Eye (tissue), 1 donor: ENCODE measurements around the gene ZNF335.
"Not testable (repeated sequence)": the region's sequence is repeated elsewhere in the genome, so short reads cannot be mapped to it uniquely, and the experiment has no call there.

Source experiments
- DNase-seq: peaks from one replicate; pipeline ENCODE4 v3.0.0-alpha.2; 2015

The ZNF335 gene

GRCh38 chr20:45970646-45971424 is 1.2 kb downstream of the ZNF335 start:
- DNase-seq = no peak

- DNase-seq = peak; percentile 49
Measured at GRCh38 chr20:45969712-45970634, 2.0 kb downstream of the ZNF335 start.

DNA sequence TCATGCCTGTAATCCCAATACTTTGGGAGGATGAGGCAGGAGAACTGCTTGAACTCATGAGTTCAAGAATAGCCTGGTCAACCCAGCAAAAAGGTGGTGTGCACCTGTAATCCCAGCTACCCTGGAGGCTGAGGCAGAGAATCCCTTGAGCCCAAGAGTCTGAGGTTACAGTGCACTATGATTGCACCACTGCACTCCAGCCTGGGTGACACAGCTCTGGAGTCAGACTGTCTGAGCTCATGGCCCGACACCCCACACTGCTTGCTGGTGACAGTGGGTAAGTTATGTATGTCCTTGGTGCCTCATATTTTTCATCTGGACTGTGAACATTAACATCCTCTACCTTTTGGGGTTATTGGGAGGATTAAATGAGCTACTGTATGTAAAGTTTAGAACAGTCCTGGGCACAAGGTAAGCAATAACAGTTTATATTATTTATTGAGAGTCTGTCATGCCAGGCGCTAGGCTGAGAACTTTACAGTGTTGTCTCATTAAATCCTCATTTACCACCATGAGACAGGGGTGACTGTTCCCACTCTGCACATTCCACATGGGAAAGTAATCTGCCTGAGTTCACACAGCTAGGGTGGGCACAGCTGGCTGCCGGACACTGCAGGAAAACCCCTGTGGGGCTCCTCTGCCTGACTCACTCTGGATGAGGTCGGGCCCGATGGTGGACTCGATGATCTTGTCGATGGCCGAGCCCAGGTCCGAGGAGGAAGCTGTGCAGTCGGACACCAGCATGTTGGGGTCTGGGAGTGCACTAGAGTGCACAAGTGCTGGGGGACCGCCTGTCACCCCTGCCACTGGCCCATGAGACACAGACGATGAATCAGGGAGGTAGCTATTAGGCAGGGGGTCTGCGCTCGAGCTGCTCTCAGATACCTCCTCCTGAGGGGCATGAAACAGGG is 2.9 kb downstream of the ZNF335 start:
- DNase-seq = no peak

GRCh38 chr20:45968081-45968671 is 3.8 kb downstream of the ZNF335 start:
- no peak for DNase-seq

GRCh38 chr20:45967551-45968080 is 4.4 kb downstream of the ZNF335 start:
- DNase-seq = no peak

DNA sequence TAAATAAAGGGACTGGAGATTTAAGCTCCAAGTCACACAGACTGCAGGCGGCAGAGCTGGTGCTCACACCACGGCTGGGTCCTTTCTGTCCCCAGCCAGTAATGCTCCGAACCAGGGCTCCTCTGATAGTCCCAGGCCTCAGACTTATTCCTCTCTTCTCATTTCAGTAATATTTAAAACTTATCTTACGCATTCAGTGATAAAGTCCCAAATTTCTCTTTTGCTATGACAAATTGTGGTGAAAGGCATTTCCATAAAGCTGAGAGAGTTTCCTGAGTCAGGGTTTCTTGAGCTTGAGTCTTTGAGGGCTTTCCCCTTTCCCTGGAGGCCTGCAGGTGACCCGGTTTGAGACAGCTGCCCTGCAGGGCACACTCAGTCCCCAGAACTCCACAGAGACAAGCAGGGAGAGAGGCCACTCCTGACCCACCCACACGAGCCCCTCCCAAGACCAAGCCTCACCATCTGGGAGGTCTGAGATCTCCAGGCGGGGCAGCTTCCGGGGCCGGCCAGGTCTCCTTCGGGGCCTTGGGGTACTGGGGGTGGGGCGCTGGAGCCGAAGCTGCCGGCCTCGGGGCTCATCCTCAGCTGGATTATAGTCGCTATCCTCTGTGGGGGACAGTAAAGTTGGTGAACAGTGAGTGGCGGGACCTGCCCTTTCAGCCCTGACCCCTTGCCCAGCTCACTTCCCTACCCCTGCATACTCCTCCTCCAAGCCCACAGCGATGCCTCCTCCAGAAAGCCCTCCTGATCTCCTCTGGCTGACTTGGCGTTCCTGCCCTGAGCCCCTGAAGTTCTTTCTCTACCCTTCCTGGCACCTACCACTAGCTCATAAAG is 6.6 kb downstream of the ZNF335 start:
- DNase-seq = no peak

- no peak for DNase-seq
Measured at GRCh38 chr20:45964006-45964400, 8.0 kb downstream of the ZNF335 start.

- peak; percentile 75 for DNase-seq
Measured at GRCh38 chr20:45963059-45964005, 8.7 kb downstream of the ZNF335 start.

DNA sequence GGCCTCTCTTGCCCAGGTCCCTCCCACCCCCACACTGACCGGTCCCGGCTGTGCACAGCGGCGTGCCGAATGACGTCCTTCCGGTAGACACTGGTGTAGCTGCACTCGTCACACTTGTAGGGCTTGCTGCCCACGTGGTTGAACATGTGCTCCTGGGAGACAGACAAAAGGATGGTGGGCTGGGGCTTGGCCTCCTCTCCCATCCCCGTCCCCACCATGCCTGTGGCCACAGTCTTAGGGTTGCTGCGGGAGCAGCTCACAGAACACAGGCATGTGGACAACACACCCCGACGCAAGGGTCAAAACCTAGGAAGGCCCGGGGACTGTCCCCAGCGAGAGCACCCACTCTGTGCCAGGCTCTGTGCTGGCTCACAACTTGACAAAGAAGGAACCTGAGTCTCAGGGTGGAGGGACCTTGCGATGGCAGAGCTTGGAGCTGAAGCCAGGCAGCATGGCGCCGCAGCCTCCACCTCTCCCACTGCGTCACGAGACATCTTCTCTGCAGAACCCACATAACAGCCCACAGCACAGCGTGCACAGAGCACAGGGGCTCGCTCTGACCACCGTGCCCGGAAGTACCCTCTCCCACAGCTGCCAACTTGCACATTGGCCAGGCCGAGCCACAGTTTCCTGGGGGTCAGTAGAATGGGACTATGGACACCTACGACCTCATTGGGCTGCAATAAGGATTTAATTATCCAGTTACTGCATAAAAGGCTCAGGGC is 9.8 kb downstream of the ZNF335 start:
- no peak for DNase-seq

DNA sequence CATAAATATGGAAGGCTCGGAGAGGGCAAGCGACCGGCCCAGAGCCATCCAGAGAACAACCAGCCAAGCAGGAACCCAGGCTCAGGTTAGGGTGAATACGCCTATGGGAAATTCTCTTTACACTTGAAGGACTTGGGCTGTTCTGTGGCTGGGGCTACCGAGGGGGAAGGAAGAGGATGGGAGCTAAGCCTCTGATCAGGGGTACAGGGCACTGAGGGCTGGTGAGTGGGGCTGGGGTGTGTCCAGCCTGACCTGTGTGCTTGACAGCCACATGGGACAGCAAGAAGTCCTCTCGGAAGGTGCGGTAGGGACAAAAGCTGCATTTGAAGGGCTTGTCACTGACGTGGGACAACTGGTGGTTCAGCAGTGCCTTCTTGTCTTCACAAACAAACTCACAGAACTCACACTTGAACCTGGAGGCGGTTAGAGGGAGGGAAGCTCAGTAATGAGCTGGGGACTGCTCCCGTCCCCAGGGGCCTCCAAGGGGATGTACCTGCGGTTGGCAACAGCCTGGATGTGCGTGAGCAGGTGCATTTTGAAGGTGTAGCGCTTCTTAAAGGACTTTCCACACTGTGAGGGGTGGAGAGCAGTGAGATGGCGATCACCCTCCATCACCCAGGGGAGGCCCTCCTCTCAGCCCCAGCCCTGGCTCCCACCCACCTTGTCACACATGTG is 11.9 kb downstream of the ZNF335 start:
- no peak for DNase-seq

DNA sequence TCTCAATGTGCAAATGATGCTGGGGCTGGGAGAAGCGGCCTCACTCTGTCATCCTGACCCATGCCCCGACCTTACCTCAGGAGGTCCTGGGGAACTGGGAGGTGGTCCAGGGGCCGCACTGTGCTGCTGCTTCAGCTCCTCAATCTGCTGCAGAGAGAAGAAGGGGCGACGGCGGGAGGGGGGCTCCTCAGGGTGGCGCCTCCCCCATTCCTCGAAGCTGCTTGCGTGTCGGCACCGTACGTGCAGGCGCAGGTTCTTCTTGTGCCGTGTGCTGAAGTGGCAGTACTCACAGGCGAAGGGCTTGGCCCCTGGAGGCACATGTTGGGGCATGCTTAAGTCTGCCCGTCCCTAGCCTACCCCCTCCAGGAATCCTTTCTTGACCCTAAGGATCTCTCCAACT is 12.9 kb downstream of the ZNF335 start:
- no peak for DNase-seq

- no peak for DNase-seq
Measured at GRCh38 chr20:45958593-45958992, 13.4 kb downstream of the ZNF335 start.

DNA sequence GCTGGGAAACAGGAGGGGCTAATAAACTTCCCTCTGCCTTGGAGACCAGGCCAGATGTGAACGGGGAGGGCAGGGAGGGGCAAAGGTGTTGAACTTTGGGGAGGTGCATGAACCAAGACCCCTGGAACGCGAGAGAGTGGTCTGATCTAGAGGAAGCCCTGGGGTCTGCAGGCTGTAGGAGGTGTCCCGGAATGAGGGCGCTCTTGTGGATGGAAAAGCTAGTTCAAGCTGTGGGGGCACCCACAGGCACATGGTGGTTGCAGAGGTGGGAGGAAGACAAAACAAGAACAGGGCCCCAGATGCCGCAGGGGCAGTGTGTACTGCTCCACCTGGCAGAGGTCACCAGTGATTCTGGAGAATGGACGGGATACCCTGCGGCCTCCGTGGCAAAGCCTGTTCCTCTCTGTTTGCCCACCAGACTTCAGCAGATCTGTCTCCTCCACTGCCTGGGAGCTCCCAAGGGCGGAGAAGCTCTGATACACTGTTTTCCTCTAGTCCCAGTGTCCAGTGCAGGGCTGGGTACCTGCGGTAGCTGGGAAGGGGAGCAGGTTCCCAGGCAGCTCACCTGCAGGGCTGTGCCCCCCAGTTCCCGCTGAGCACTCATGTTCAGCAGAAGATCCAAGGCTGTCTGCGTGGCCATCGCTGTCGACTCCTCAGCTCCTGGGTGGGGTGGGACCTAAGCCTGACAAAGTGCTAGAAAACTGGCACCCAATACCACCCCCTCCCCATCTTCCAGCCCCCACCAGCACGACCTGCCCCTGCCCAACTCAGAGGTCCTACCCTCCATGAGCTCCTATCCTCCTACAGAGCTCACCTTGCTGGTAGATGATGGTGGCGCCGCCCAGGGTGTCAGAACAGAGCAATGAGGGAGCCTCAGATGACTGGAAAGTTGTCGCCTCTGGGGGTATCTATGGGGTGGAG is 14.7 kb downstream of the ZNF335 start:
- no peak for DNase-seq

DNA sequence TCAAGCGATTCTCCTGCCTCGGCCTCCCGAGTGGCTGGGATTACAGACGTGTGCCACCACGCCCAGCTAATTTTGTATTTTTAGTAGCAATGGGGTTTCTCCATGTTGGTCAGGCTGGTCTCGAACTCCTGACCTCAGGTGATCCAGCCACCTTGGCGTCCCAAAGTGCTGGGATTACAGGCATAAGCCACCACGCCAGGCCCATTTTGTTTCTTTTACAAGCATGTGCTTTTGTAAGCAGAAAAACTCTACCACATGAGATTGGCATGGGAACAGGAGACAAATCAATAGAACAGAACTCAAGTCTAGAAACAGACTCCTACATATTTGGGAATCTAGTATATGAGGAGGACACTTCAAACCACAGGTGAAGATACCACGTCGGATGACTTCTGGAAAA is 15.7 kb downstream of the ZNF335 start:
- not testable (repeated sequence) for DNase-seq

DNA sequence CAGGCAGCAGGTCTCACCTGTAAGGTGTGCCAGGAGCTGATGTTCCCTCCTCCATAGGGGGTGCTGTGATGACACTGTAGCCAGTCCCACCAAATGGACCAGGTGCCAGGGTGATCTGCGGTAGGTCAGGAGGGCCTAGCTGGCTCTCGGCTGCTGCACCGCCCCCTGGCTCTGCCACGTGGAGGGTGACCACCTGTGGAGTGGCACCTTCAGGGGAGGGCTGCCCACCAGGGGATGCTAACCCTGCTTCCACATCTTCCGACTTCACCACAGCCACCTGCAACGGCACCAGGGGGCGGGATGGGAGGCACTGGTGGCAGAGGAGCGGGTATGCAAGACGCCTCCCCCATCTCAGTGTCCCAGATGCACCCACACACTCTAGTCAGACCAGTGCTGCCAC is 18.3 kb downstream of the ZNF335 start:
- DNase-seq = no peak

DNA sequence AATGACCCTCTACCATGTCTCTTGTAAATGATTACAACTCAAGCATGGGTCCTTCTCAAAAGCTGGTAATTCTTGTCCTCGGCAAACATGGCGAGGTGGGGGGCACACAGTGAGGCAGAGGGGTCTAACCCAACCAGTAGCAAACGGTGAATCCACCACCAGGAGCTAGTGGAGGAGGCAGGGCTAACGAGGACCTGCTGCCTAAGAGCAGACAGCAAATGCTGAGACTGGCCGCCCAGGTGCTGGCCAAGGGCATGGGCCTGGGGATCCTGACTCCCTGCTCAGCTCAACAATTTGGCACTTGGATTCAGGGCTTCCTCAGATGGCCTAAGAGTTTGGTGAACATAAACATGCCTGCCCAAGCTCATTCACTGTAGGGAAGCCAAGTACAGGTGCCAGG is 19.1 kb downstream of the ZNF335 start:
- no peak for DNase-seq
